ENCODE data around the gene CGB2. TPM values are rescaled to one million over a fixed set of nuclear protein-coding genes. Genes with fewer than 3 reads are reported as not detected.
A peak's percentile ranks its signal among the peaks of the same experiment; 100 is the strongest.
"Not testable (repeated sequence)": the region's sequence is repeated elsewhere in the genome, so short reads cannot be mapped to it uniquely, and the experiment has no call there.

CGB2 gene
- total and polyA plus RNA-seq, 4 experiments from 2014 or later: not detected

- H3K27ac ChIP-seq (ENCODE audit: low read depth, low read length): peak within 1 kb of the TSS; percentile 23
- intact Hi-C loops (cut with micrococcal nuclease): no loop called here
- Mint-ChIP-seq H3K36me3 (peaks cover 4 to 20% of the 10 kb centered on the region in 2 donors), H3K27me3 (peaks cover 0 to 3% of the 10 kb centered on the region in 2 donors), H3K4me1 (peaks cover 15 to 39% (median 25%) of the 10 kb centered on the region in 4 donors), H3K4me3 (peak within 1 kb of the TSS; percentile 79 to 94 (median 89)), H3K27ac (peak within 1 kb of the TSS in 6 of 7 donors; percentile 13 to 66 (median 37)), H3K9me3 (no peaks in the 10 kb centered on the region)
- no peaks in the 10 kb centered on the region for H3K27me3 ChIP-seq (ENCODE audit: insufficient read depth, low read length)
- peaks cover 4% of the 10 kb centered on the region for H3K36me3 ChIP-seq (ENCODE audit: insufficient read depth, low read length)
- H3K4me3 ChIP-seq (ENCODE audit: low read length in 2 of 2): peak within 1 kb of the TSS in 1 of 2 donors; percentile 73
- ChIA-PET CTCF (ENCODE audit: partially characterized antibody) (interaction anchor here (0.6 to 3.0 kb wide), 6 partner anchors 13 to 798 kb away, joined by 3 to 22 read pairs (median 4); partner anchors contain the start of genes GYS1 and RUVBL2), POLR2A (ENCODE audit: partially characterized antibody) (interaction anchor here (1.2 to 3.4 kb wide), 5 partner anchors 17 to 142 kb away, joined by 3 to 33 read pairs (median 7); partner anchors contain the start of genes GYS1, NUCB1 and RUVBL2)
- no peak for DNase-seq
- H3K9me3 ChIP-seq (ENCODE audit: control insufficient read depth in 1 of 2, low read length in 2 of 2): no peaks in the 10 kb centered on the region
- H3K4me1 ChIP-seq (ENCODE audit: insufficient read depth, low read length): peaks cover 24% of the 10 kb centered on the region
These were observed 14.5 kb upstream of the CGB2 start, which contains the start of gene LHB for GRCh38 chr19:49017041-49017665. TSS of gene LHB (minus strand) at chr19:49017091. CDS start at chr19:49017081, 10 bp downstream.

DNA sequence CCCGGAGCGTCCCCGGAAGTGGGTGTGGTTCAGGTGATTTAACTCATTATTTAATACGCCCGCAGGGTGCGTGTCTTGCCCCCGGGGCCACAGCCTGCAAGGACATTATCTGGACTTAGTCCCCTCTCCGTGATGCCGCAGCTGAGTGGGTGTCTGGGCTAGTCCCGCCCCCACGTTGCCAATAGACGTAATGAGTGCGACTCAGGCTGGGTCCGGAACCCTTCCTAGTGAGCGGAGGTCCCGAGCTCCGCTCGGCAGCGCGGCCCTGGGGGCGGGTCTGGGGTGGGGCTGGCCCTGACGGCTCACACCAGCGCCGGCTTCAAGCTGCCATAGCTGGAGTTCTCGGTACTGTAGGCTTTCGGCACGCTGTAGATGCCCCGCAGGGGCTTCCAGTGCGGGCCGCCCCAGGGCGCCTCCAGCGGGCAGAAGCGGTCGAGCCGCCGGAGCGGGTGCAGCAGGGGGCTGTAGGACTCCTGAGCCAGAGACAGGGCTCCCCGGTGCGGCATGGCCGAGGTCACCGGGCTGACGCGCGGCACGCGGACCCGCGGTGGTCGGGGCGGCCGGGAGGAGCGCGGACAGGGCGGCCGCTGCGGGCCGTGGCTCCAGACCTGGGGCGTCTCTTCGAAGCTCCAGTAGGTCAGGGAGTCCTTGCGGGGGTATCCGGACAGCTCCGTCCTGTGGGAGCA is 13.9 kb upstream of the CGB2 start:
- peaks cover 15 to 39% (median 25%) of the 10 kb centered on the region in 4 donors for H3K4me1 Mint-ChIP-seq
- H3K4me3 ChIP-seq (ENCODE audit: low read length in 2 of 2): peak overlapping the region in 1 of 2 donors; percentile 73
- H3K36me3 ChIP-seq (ENCODE audit: insufficient read depth, low read length): no peaks in the 10 kb centered on the region
- peak; percentile 62 to 76 (median 69) for DNase-seq
- no peaks in the 10 kb centered on the region for H3K9me3 Mint-ChIP-seq
- H3K27me3 ChIP-seq (ENCODE audit: insufficient read depth, low read length): no peaks in the 10 kb centered on the region
- H3K27me3 Mint-ChIP-seq: peaks cover 0 to 3% of the 10 kb centered on the region in 2 donors
- H3K27ac Mint-ChIP-seq: peak overlapping the region in 4 of 7 donors; percentile 13 to 55 (median 36)
- peak overlapping the region; percentile 84 to 94 (median 90) for H3K4me3 Mint-ChIP-seq
- intact Hi-C loops (cut with micrococcal nuclease): loop anchor here (1.0 to 2.0 kb wide), 2 partner anchors 25 to 39 kb away; partner anchors contain the start of genes CGB7, GYS1 and RUVBL2
- CTCF ChIA-PET (ENCODE audit: partially characterized antibody): interaction anchor here (0.6 to 3.0 kb wide), 8 partner anchors 14 to 798 kb away, joined by 3 to 22 read pairs (median 3); partner anchors contain the start of genes GYS1 and RUVBL2
- H3K27ac ChIP-seq (ENCODE audit: low read depth, low read length): peak overlapping the region; percentile 23
- H3K9me3 ChIP-seq (ENCODE audit: control insufficient read depth in 1 of 2, low read length in 2 of 2): no peaks in the 10 kb centered on the region
- POLR2A ChIA-PET (ENCODE audit: partially characterized antibody): interaction anchor here (0.8 to 3.4 kb wide), 7 partner anchors 8 to 143 kb away, joined by 3 to 33 read pairs (median 7); partner anchors contain the start of genes GYS1, NUCB1 and RUVBL2
- peaks cover 0 to 18% of the 10 kb centered on the region in 2 donors for H3K36me3 Mint-ChIP-seq
- peaks cover 24% of the 10 kb centered on the region for H3K4me1 ChIP-seq (ENCODE audit: insufficient read depth, low read length)

DNA sequence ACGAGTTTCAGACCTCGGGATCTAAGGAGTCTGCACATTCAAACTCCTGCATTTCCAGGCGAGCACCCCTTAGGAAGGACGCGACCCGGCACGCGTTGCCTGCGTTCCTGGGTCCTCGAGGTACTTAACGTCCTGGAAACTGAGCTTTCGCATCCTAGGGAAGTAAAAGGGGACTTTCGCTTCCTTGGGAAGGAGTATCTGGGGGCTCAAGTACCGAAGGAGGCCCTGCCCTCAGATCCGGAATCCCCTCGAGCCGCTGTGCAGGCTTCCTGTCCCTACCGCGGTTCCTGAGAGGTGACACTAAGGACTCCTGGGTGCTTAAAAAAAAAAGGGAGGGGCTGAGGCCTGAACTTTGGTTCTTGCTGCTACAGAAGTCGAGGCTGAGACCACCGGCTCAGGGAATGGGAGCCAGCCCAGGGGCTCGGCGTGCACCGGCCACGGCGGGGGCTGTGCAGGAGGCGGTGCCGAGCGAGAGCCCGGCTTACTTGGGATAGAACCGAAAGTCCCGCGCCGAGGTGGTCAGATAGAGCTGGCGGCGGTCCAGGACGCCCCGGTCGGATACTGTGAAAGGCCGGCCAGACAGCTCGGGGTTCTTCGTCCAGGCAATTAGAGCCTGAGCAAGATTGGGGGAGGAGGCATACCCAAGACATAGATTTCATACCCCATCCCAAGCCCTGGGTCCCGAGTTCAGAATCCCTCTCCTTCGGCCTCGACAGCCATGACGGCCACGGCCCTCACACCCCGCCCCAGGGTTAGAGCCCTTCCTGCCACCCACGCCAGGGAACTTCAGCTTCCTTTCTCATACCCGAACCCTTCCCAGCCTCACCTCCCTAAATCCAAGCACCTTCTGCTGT is 13.1 kb upstream of the CGB2 start:
- POLR2A ChIA-PET (ENCODE audit: partially characterized antibody): interaction anchor here (0.8 to 3.4 kb wide), 7 partner anchors 8 to 143 kb away, joined by 3 to 33 read pairs (median 7); partner anchors contain the start of genes GYS1, NUCB1 and RUVBL2
- Mint-ChIP-seq H3K4me1 (peaks cover 15 to 39% (median 25%) of the 10 kb centered on the region in 4 donors), H3K4me3 (peak overlapping the region; percentile 84 to 94 (median 90)), H3K27ac (peak overlapping the region in 6 of 7 donors; percentile 48 to 91 (median 79)), H3K36me3 (peaks cover 0 to 17% of the 10 kb centered on the region in 2 donors)
- peak; percentile 19 to 50 (median 29) for DNase-seq
- CTCF ChIA-PET (ENCODE audit: partially characterized antibody): interaction anchor here (0.9 to 3.0 kb wide), 9 partner anchors 15 to 223 kb away, joined by 3 to 22 read pairs (median 3); partner anchors contain the start of genes GYS1 and RUVBL2
- H3K9me3 Mint-ChIP-seq; H3K36me3 ChIP-seq (ENCODE audit: insufficient read depth, low read length); H3K27me3 Mint-ChIP-seq; H3K9me3 ChIP-seq (ENCODE audit: control insufficient read depth in 1 of 2, low read length in 2 of 2); H3K27me3 ChIP-seq (ENCODE audit: insufficient read depth, low read length): not testable (repeated sequence)
- peak overlapping the region; percentile 47 to 73 for H3K4me3 ChIP-seq (ENCODE audit: low read length in 2 of 2)
- H3K4me1 ChIP-seq (ENCODE audit: insufficient read depth, low read length): peaks cover 24% of the 10 kb centered on the region
- H3K27ac ChIP-seq (ENCODE audit: low read depth, low read length): peak overlapping the region; percentile 23
- intact Hi-C loops (cut with micrococcal nuclease): loop anchor here (1.0 to 2.0 kb wide), 2 partner anchors 25 to 38 kb away; partner anchors contain the start of genes CGB7, GYS1 and RUVBL2

GRCh38 chr19:49019242-49019932 is 12.3 kb upstream of the CGB2 start:
- Histone ChIP-seq H3K27ac (ENCODE audit: low read depth, low read length) (no peak overlapping the region), H3K4me3 (ENCODE audit: low read length in 2 of 2) (peak overlapping the region; percentile 47 to 73), H3K9me3 (ENCODE audit: control insufficient read depth in 1 of 2, low read length in 2 of 2) (no peaks in the 10 kb centered on the region), H3K27me3 (ENCODE audit: insufficient read depth, low read length) (no peaks in the 10 kb centered on the region), H3K36me3 (ENCODE audit: insufficient read depth, low read length) (no peaks in the 10 kb centered on the region), H3K4me1 (ENCODE audit: insufficient read depth, low read length) (peaks cover 24% of the 10 kb centered on the region)
- ChIA-PET CTCF (ENCODE audit: partially characterized antibody) (interaction anchor here (0.6 to 3.0 kb wide), 7 partner anchors 18 to 660 kb away, joined by 3 to 22 read pairs (median 3); partner anchors contain the start of genes GYS1 and RUVBL2), POLR2A (ENCODE audit: partially characterized antibody) (interaction anchor here (0.9 to 3.4 kb wide), 5 partner anchors 9 to 50 kb away, joined by 3 to 33 read pairs (median 3); partner anchors contain the start of genes GYS1 and RUVBL2)
- peak overlapping the region; percentile 32 to 91 (median 79) for H3K27ac Mint-ChIP-seq
- no peaks in the 10 kb centered on the region for H3K9me3 Mint-ChIP-seq
- intact Hi-C loops (cut with micrococcal nuclease): loop anchor here (2.0 kb wide), 1 partner anchor 37 kb away; the partner anchor contains the start of gene CGB7
- H3K4me1 Mint-ChIP-seq: peaks cover 15 to 39% (median 25%) of the 10 kb centered on the region in 4 donors
- peak; percentile 49 to 66 (median 51) for DNase-seq
- H3K36me3 Mint-ChIP-seq: peaks cover 0 to 9% of the 10 kb centered on the region in 2 donors
- H3K27me3 Mint-ChIP-seq: peaks cover 0 to 3% of the 10 kb centered on the region in 2 donors
- H3K4me3 Mint-ChIP-seq: peak overlapping the region; percentile 84 to 94 (median 90)

- intact Hi-C loops (cut with micrococcal nuclease): no loop called here
- H3K27me3 Mint-ChIP-seq: peaks cover 0 to 3% of the 10 kb centered on the region in 2 donors
- POLR2A ChIA-PET (ENCODE audit: partially characterized antibody): interaction anchor here (0.9 to 1.1 kb wide), 2 partner anchors 36 to 50 kb away, joined by 3 read pairs; no protein-coding TSS in a partner anchor
These were observed 11.3 kb upstream of the CGB2 start for GRCh38 chr19:49020342-49020741.

More at GRCh38 chr19:49020342-49020741, 11.3 kb upstream of the CGB2 start:
- CTCF ChIA-PET (ENCODE audit: partially characterized antibody): interaction anchor here (0.6 to 3.0 kb wide), 3 partner anchors 19 to 659 kb away, joined by 3 to 22 read pairs (median 4); no protein-coding TSS in a partner anchor
- H3K4me3 ChIP-seq (ENCODE audit: low read length in 2 of 2): no peak overlapping the region
- no peaks in the 10 kb centered on the region for H3K27me3 ChIP-seq (ENCODE audit: insufficient read depth, low read length)
- peak overlapping the region in 4 of 8 donors; percentile 26 to 94 (median 62) for H3K4me3 Mint-ChIP-seq
- H3K27ac ChIP-seq (ENCODE audit: low read depth, low read length): no peak overlapping the region
- peaks cover 0 to 5% of the 10 kb centered on the region in 2 donors for H3K36me3 Mint-ChIP-seq
- no peaks in the 10 kb centered on the region for H3K9me3 Mint-ChIP-seq
- no peaks in the 10 kb centered on the region for H3K9me3 ChIP-seq (ENCODE audit: control insufficient read depth in 1 of 2, low read length in 2 of 2)
- no peak for DNase-seq
- H3K4me1 Mint-ChIP-seq: peaks cover 15 to 39% (median 25%) of the 10 kb centered on the region in 4 donors
- H3K36me3 ChIP-seq (ENCODE audit: insufficient read depth, low read length): no peaks in the 10 kb centered on the region
- H3K27ac Mint-ChIP-seq: peak overlapping the region in 1 of 7 donors; percentile 69
- H3K4me1 ChIP-seq (ENCODE audit: insufficient read depth, low read length): peaks cover 24% of the 10 kb centered on the region

All from CD4-positive, alpha-beta memory T cell (primary cell).